ENCODE measurements around the gene ADK.
A peak's percentile ranks its signal among the peaks of the same experiment; 100 is the strongest.
"Not testable (repeated sequence)": the region's sequence is repeated elsewhere in the genome, so short reads cannot be mapped to it uniquely, and the experiment has no call there.

Gene ADK

GRCh38 chr10:74121368-74121767, 29.7 kb upstream of the ADK start:
- Mint-ChIP-seq H3K9me3 (no peaks in the 10 kb centered on the region), H3K27me3 (no peaks in the 10 kb centered on the region), H3K4me1 (ENCODE audit: low read depth in 2 of 2) (peaks cover 5 to 6% of the 10 kb centered on the region in 2 donors), H3K27ac (peak overlapping the region; percentile 49 to 81), H3K4me3 (no peak overlapping the region), H3K36me3 (ENCODE audit: insufficient read depth) (peaks cover 80% of the 10 kb centered on the region)
- DNase-seq (no peak), ATAC-seq (replicated peaks) (no peak)

DNA sequence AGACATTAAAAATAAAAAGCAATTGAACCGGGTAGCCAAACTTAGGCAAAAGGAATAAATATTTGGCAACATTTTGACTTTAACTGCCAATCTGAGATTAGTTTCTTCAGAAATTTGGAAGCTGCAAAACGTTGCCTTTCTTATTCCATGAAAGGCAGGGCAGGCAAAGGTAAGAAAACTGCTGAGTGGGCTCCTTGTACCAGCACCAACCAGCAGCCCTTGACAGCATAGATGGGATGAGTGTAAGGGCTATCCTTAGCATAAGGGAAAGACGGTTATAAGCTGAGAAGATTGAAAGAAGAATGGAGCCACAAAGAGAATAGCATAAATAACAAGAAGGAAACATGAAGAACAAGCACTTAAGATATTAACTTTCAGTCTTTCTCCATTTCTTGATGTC, 29.0 kb upstream of the ADK start:
- ATAC-seq (replicated peaks), result no peak
- H3K9me3 Mint-ChIP-seq, result no peaks in the 10 kb centered on the region
- H3K27ac Mint-ChIP-seq, result peak overlapping the region in 1 of 2 donors; percentile 81
- H3K27me3 Mint-ChIP-seq, result no peaks in the 10 kb centered on the region
- peaks cover 76% of the 10 kb centered on the region for H3K36me3 Mint-ChIP-seq (ENCODE audit: insufficient read depth)
- no peak overlapping the region for H3K4me3 Mint-ChIP-seq
- H3K4me1 Mint-ChIP-seq (ENCODE audit: low read depth in 2 of 2), result peaks cover 5 to 6% of the 10 kb centered on the region in 2 donors
- no peak for DNase-seq

DNA sequence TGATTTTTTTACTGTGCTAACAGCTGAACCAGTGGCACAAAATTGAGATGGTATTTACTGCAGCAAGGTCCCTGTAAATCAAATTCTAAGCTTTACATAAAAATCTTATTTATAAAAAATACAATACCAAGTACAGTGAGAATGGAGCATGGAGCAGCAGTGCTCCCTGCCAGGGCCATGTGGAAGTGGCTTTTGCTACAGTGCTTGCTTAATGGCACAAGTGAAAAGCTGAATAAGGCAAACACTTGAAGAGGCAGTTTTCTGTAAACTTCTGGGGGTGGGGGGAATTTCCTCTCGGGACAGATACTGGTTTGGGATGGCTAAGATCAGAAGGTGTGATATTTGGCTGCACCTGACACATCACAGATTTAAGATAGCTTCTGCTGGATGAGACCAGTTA, 27.9 kb upstream of the ADK start:
- no peak for DNase-seq
- H3K9me3 Mint-ChIP-seq, result no peaks in the 10 kb centered on the region
- peaks cover 5 to 6% of the 10 kb centered on the region in 2 donors for H3K4me1 Mint-ChIP-seq (ENCODE audit: low read depth in 2 of 2)
- H3K4me3 Mint-ChIP-seq, result no peak overlapping the region
- H3K36me3 Mint-ChIP-seq (ENCODE audit: insufficient read depth), result peaks cover 77% of the 10 kb centered on the region
- ATAC-seq (replicated peaks), result no peak
- H3K27me3 Mint-ChIP-seq, result no peaks in the 10 kb centered on the region
- H3K27ac Mint-ChIP-seq, result no peak overlapping the region

- no peak overlapping the region for H3K4me3 Mint-ChIP-seq
- H3K27ac Mint-ChIP-seq, result peak overlapping the region in 1 of 2 donors; percentile 12
- peaks cover 86% of the 10 kb centered on the region for H3K36me3 Mint-ChIP-seq (ENCODE audit: insufficient read depth)
- ATAC-seq (replicated peaks), result no peak
- no peak for DNase-seq
- no peaks in the 10 kb centered on the region for H3K9me3 Mint-ChIP-seq
- H3K27me3 Mint-ChIP-seq, result no peaks in the 10 kb centered on the region
- peaks cover 0 to 3% of the 10 kb centered on the region in 2 donors for H3K4me1 Mint-ChIP-seq (ENCODE audit: low read depth in 2 of 2)
Measured at GRCh38 chr10:74133923-74134820, 16.8 kb upstream of the ADK start.

GRCh38 chr10:74135452-74135851, 15.6 kb upstream of the ADK start:
- H3K27ac Mint-ChIP-seq, result peak overlapping the region in 1 of 2 donors; percentile 62
- H3K9me3 Mint-ChIP-seq, result no peaks in the 10 kb centered on the region
- peaks cover 0 to 3% of the 10 kb centered on the region in 2 donors for H3K4me1 Mint-ChIP-seq (ENCODE audit: low read depth in 2 of 2)

GRCh38 chr10:74137992-74138391, 13.0 kb upstream of the ADK start:
- Mint-ChIP-seq H3K9me3 (no peaks in the 10 kb centered on the region), H3K4me3 (no peak overlapping the region), H3K36me3 (ENCODE audit: insufficient read depth) (peaks cover 57% of the 10 kb centered on the region), H3K27ac (no peak overlapping the region), H3K27me3 (no peaks in the 10 kb centered on the region), H3K4me1 (ENCODE audit: low read depth in 2 of 2) (peaks cover 0 to 8% of the 10 kb centered on the region in 2 donors)
- DNase-seq (no peak), ATAC-seq (replicated peaks) (no peak)

More at GRCh38 chr10:74135452-74135851, 15.6 kb upstream of the ADK start:
- DNase-seq (no peak), ATAC-seq (replicated peaks) (no peak)
- peaks cover 80% of the 10 kb centered on the region for H3K36me3 Mint-ChIP-seq (ENCODE audit: insufficient read depth)
- no peaks in the 10 kb centered on the region for H3K27me3 Mint-ChIP-seq
- H3K4me3 Mint-ChIP-seq, result no peak overlapping the region

DNA sequence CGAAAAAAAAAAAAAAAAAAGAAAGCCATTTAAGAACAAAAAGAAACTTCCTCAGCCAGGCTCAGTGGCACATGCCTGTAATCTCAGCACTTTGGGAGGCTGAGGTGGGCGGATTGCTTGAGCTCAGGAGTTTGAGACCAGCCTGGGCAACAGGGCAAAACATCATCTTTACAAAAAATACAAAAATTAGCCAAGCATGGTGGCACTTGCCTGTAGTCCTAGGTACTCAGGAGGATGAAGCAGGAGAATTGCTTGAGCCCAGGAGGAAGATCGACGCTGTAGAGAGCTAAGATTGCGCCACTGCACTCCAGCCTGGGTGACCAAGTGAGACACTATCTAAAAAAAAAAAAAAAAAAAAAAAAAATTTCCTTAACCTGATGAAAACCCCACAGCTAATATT, 12.4 kb upstream of the ADK start:
- DNase-seq; H3K4me1 Mint-ChIP-seq (ENCODE audit: low read depth in 2 of 2); H3K27me3 Mint-ChIP-seq; ATAC-seq (replicated peaks); H3K9me3 Mint-ChIP-seq; H3K4me3 Mint-ChIP-seq; H3K27ac Mint-ChIP-seq: not testable (repeated sequence)
- H3K36me3 Mint-ChIP-seq (ENCODE audit: insufficient read depth), result peaks cover 51% of the 10 kb centered on the region

DNA sequence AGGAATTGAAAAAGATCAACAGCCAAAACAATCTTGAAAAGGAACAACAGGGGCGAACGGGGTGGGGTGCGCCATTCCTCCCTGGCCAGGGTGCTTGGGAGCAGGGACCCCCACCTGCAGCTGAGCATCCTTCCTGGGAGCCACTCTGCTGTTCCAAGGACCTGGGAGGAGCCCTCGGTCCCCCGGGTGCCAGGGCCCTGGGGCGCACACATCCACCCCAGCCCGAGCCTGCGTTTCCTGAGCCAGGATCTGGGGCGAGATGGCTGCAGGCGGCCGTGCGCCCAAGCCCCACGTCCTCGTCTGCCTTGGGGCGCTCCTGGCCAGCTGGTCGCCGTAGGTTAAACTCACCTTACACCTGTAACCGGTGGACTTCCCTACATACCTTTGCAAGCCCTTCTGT, 11.0 kb upstream of the ADK start:
- Mint-ChIP-seq H3K27me3 (no peaks in the 10 kb centered on the region), H3K27ac (no peak overlapping the region), H3K4me1 (ENCODE audit: low read depth in 2 of 2) (peaks cover 0 to 8% of the 10 kb centered on the region in 2 donors), H3K9me3 (no peaks in the 10 kb centered on the region), H3K36me3 (ENCODE audit: insufficient read depth) (peaks cover 45% of the 10 kb centered on the region), H3K4me3 (no peak overlapping the region)
- DNase-seq (no peak), ATAC-seq (replicated peaks) (no peak)

GRCh38 chr10:74140553-74140952, 10.5 kb upstream of the ADK start:
- ATAC-seq (replicated peaks) (no peak), DNase-seq (no peak)
- Mint-ChIP-seq H3K4me1 (ENCODE audit: low read depth in 2 of 2) (peaks cover 0 to 6% of the 10 kb centered on the region in 2 donors), H3K27me3 (no peaks in the 10 kb centered on the region), H3K9me3 (no peaks in the 10 kb centered on the region), H3K36me3 (ENCODE audit: insufficient read depth) (peaks cover 39% of the 10 kb centered on the region), H3K27ac (no peak overlapping the region), H3K4me3 (no peak overlapping the region)

DNA sequence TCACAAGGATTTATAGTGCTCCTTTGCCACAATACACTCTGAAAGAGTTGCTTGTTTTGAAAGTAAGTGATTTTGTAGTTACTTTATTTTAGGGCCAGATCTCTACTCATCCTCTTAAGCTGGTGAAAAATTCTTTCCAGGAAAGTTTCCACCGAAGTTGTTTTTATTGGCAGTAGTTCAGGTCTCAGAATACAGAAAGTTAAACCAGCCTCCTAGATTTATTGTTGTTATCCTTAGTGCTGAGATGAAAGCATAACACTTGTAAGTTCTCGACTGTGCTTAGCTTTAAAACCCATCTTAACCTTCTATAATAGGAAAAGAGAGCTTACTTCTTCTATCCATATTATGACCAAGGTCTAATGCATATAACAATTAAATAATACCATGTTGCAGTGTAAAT, 5.9 kb upstream of the ADK start:
- Mint-ChIP-seq H3K36me3 (ENCODE audit: insufficient read depth) (peaks cover 13% of the 10 kb centered on the region), H3K4me3 (no peak overlapping the region), H3K9me3 (no peaks in the 10 kb centered on the region), H3K27ac (no peak overlapping the region), H3K27me3 (no peaks in the 10 kb centered on the region), H3K4me1 (ENCODE audit: low read depth in 2 of 2) (peaks cover 8 to 30% of the 10 kb centered on the region in 2 donors)
- ATAC-seq (replicated peaks), result no peak
- no peak for DNase-seq

- H3K4me1 Mint-ChIP-seq (ENCODE audit: low read depth in 2 of 2), result peaks cover 8 to 30% of the 10 kb centered on the region in 2 donors
- H3K9me3 Mint-ChIP-seq; H3K27ac Mint-ChIP-seq; H3K27me3 Mint-ChIP-seq; DNase-seq; H3K4me3 Mint-ChIP-seq; ATAC-seq (replicated peaks): not testable (repeated sequence)
- peaks cover 10% of the 10 kb centered on the region for H3K36me3 Mint-ChIP-seq (ENCODE audit: insufficient read depth)
Measured at GRCh38 chr10:74146980-74147379, 4.0 kb upstream of the ADK start.

DNA sequence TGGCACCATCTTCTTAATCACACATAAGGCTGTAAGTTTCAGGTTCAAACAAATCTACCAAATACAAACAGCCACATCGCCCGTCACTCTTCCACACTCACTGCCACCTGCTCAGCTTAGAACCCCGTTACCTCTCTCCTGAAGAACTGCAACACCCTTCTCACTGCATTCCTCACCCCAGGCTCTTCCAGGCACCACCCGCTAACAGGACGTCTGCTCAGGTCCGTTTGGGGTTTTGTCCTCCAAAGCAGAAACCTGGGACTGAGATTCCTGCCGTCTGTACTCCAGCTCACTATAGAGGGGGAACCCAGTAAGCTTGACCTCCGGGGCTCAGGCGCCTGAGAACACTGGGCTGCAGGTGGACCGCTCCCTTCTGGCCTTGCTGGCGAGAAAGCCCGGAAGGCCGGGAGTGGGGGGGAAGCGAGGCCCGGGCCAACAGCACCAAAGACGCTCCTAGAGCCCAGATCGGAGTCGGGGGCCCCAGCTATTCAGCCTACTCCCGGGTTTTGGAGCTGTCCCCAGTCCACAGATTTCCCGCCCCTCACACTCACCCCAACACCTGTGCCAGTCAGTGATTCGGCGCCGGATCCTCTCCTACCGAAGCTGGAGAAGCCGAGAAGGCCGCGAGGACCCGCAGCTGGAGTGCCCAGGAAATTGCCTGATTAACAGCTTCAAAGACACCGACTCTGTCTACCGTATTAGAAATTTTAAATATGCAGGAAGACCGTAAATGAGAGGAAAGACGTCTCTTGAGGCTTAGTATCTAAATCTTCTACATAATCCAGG, 624 bp upstream of the ADK start, which contains the start of gene AP3M1:
Gene AP3M1 (minus strand): TSS at position 625 of the 786 bp plus-strand sequence. CDS start 12,449 bp downstream, outside the sequence.
- ATAC-seq (replicated peaks) (peak; percentile 60), DNase-seq (no peak)
- no peaks in the 10 kb centered on the region for H3K9me3 Mint-ChIP-seq
- peaks cover 11 to 37% of the 10 kb centered on the region in 2 donors for H3K4me1 Mint-ChIP-seq (ENCODE audit: low read depth in 2 of 2)
- no peak within 1 kb of the TSS for H3K27ac Mint-ChIP-seq
- H3K36me3 Mint-ChIP-seq (ENCODE audit: insufficient read depth), result peaks cover 6% of the 10 kb centered on the region
- H3K4me3 Mint-ChIP-seq, result no peak within 1 kb of the TSS
- H3K27me3 Mint-ChIP-seq, result no peaks in the 10 kb centered on the region

- Mint-ChIP-seq H3K36me3 (ENCODE audit: insufficient read depth) (peaks cover 2% of the 10 kb centered on the region), H3K9me3 (no peaks in the 10 kb centered on the region), H3K27ac (no peak overlapping the region), H3K27me3 (no peaks in the 10 kb centered on the region), H3K4me1 (ENCODE audit: low read depth in 2 of 2) (peaks cover 8 to 34% of the 10 kb centered on the region in 2 donors), H3K4me3 (no peak overlapping the region)
- no peak for DNase-seq
- no peak for ATAC-seq (replicated peaks)
Measured at GRCh38 chr10:74151879-74152722, 1.1 kb downstream of the ADK start.

Data from effector memory CD8-positive, alpha-beta T cell (primary cell).